ENCODE results near the gene ADCY3. TPM values are rescaled to one million over a fixed set of nuclear protein-coding genes. Genes with fewer than 3 reads are reported as not detected.
"Not testable (repeated sequence)": the region's sequence is repeated elsewhere in the genome, so short reads cannot be mapped to it uniquely, and the experiment has no call there.

Gene ADCY3
- total RNA-seq, 1 experiment from 2014 or later: 80.7 TPM

GRCh38 chr2:24845691-24846090 is 74.3 kb downstream of the ADCY3 start:
- no peak for DNase-seq (ENCODE audit: low spot score)

DNA sequence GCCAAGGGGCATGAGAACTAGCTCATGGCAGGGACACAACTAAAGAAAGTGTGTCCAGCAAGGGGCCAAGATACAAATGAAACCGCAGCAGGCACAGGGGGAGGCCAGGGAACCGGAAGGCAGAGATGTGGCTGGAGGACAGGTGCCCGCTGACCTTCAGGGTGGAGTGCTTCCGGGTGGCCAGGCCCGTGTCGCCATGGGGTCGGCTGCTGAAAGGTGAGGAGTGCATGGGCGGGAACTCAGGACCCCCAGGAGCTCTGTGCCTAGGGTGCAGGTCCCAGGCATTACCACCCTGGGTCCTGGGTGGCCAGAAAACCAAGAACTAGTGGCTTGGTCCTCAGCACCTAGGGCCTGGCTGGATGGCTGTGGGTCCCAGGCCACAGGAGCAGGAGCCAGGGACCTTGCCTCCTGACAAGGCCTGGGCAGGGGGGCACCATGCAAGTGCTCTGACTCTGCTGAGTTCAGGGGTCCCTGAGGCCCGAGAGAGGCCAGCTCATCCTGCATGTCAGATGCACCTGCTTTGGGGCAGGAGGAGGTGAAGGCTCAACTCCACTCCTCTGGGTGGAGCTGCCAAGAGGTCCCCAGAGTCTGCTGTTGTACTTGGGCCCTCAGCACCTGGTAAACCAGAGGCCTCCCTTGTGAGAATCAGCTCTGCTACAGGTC is 75.9 kb downstream of the ADCY3 start:
- DNase-seq (ENCODE audit: low spot score): no peak

GRCh38 chr2:24843330-24843860 is 76.6 kb downstream of the ADCY3 start:
- no peak for DNase-seq (ENCODE audit: low spot score)

GRCh38 chr2:24842081-24843050 is 77.7 kb downstream of the ADCY3 start:
- no peak for DNase-seq (ENCODE audit: low spot score)

GRCh38 chr2:24840962-24841945 is 78.8 kb downstream of the ADCY3 start:
- DNase-seq (ENCODE audit: low spot score): no peak

GRCh38 chr2:24840164-24840869 is 79.7 kb downstream of the ADCY3 start:
- DNase-seq (ENCODE audit: low spot score): no peak

GRCh38 chr2:24839729-24840128 is 80.3 kb downstream of the ADCY3 start:
- no peak for DNase-seq (ENCODE audit: low spot score)

DNA sequence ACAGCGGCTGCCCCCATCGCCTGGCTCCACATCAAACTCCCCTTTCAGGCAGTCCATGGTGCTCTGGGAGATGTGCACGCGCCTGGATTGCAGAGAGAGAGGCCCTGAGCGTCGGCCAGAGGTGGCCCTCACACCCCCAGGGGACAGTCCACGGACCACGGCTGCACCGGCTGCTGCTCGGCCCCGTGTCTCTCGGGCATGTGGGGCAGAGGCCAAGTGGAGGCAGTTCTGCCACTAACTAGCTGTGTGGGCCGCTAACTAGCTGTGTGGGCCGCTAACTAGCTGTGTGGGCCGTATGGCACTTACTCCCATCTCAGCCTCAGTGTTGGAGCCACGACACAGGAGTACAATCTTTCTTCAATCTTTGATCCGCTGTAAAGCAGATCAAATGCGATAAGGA is 81.5 kb downstream of the ADCY3 start:
- DNase-seq (ENCODE audit: low spot score): no peak

DNA sequence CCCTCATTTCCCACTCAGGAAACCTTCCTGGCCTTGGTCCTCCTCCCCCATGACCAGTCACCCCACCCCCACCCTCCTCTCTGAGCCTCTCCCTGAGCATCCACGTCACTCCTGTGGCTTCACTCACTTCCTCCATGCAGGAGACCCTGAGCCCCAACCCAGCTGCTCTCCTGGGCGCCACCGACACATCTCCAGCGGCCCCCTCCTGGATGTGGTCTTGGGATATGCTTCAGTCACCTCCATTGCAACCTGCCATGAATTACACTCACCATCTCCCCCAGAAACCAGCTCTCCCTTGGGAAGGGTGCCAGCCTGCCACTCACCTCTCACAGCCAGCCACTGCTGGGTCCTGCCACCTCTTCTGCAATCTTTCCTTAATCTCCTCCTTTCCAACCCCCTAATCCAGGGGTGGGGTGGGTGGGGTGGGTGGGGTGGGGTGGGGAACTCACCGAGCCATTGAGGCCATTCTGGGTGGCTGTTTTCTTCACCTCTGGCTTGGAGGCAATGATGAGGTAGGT is 82.0 kb downstream of the ADCY3 start:
- no peak for DNase-seq (ENCODE audit: low spot score)

DNA sequence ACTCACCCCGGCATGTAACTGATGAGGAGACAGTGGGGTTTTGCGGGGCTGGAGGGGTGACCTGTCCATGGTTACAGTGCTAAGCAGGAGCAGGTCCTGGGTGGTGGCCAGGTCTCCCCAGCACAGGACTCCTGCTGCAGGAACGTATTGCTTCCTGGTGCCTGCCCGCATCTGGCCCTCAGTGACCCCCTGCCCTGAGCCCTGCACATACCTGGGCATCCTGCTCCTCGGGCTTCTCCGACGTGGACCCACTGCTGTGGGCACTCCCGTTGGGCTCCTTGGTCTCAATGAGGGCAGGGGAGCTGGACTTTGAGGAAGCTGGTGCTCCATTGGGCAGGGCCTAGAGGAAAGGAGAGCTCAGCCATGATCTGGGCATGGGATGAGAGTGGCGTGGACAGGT is 83.3 kb downstream of the ADCY3 start:
- DNase-seq (ENCODE audit: low spot score): no peak

DNA sequence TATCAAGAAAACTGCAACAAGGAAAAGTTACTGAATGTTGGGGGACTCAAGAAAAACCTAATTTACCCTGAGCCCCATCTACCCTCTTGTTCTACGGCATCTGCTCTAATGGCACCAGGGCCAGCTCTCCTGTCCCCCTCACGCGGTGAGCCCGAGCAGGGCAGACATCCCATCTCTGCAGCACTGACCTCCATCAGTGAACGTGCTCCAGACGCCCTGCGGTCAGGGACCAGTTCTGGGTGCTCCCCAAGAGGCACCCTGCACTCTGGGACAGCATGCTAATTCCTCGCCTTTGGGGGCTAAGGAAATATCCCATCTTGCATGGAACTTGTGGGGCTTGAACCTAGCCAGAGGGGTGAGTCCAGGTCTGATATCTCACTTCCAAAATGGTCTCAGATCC is 83.8 kb downstream of the ADCY3 start:
- no peak for DNase-seq (ENCODE audit: low spot score)

DNA sequence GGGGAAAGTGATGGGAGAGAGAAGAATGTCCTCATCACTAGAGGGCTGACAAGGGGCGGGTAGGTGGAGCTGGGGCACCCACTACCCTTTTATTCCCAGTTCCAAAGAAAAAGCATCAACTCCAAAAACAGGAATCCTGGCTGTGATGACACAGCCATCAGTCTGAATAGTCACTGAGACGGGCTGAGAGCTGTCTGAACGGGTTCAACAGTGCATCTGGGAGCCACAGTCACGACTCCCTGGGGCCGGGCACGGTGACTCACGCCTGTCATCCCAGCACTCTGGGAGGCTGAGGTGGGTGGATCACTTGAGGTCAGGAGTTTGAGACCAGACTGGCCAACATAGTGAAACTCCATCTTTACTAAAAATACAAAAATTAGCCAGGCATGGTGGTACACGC is 84.6 kb downstream of the ADCY3 start:
- not testable (repeated sequence) for DNase-seq (ENCODE audit: low spot score)

- DNase-seq (ENCODE audit: low spot score): no peak
Measured at GRCh38 chr2:24834733-24835395, 85.2 kb downstream of the ADCY3 start.

GRCh38 chr2:24833821-24834732 is 86.0 kb downstream of the ADCY3 start:
- DNase-seq (ENCODE audit: low spot score): no peak

DNA sequence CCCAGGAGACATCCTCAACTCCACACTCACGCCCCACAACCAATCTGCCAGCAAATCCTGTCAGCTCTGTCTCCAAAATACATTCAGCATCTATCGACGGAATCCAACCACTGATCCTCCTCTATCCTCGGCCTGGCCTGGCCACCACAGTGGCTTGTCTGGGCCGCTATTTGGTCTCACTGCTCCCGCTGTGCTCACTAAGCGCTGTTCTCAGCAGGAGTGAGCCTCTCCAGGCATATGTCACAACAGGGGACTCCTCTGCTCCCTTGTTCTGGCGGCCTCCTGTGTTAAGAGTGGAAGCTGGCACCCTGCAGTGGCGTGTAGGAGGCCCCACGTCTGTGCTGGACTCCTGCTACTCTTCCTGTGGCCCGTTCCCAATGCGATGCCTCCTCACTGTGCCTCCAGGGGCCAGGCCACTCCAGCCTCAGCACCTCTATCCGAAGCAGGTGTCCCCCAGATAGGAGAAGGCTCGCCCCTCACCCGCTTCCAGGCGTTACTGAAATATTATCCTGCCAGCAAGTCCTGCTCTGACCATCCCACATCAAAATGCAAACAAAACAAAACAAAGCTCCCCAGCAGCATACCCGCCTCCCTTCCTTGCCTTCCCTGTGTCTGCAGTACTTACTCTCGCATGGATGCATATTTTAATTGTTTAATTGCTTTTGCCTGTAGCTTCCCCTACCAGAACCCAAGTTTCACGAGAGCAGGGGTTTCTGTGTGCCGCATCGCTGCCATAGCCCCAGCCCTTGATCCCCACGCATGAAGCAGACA is 86.9 kb downstream of the ADCY3 start:
- no peak for DNase-seq (ENCODE audit: low spot score)

GRCh38 chr2:24832521-24832920 is 87.5 kb downstream of the ADCY3 start:
- no peak for DNase-seq (ENCODE audit: low spot score)

DNA sequence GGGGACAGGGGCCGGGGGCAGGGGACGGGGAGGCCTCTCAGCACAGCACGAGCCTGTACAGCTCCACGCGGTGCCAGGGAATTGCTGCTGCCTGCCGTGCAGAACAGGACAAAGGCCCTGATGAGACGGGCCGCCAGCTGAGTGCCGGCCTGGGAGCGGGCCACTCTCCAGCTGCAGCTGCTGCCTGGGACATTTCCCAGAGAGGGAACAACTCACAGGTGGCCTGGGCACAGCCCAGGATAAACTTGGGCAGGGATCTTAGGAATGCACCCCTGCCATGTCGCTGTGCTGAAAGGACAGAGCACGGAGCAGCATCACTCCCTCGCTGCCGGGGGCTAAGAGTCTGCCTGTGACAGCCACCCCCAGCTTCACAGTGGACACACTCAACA is 88.0 kb downstream of the ADCY3 start:
- DNase-seq (ENCODE audit: low spot score): no peak

Measured in HT-29 (cell line).